Measurements from ENCODE around the gene SMG6. TPM values are rescaled to one million over a fixed set of nuclear protein-coding genes. Genes with fewer than 3 reads are reported as not detected.

Gene SMG6
- total RNA-seq, 1 donor from 2014 or later: 28.8 TPM

DNA sequence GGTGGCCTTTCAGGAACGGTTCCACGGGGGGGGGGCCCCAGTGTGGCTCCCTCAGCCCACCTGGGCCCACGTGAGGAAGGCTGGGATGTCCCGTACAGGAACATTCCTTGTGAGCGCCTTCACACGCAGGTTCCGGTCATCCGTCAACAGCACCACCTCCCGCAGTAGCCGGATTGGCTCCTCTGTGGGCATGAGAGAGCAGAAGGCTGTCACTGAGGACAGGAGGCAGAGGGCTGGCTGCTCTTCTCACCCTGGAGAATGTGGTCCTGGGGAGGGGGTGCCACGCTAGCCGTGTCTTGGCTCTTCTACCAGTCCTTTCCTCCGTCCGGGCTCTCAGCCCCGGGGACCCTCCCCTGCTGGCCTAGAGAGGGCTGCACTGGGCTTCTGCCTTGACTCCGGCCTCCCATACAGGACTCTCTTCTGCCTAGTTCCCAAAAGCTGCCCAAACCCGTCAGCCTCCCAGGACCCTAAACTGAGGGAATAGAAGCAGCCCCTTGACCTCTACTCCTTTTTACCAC lies 242.1 kb downstream of the SMG6 start:
- Histone ChIP-seq H3K27me3 (no peaks in the 10 kb centered on the region), H3K9me3 (no peaks in the 10 kb centered on the region), H3K4me3 (no peak overlapping the region), H3K36me3 (peaks cover 24% of the 10 kb centered on the region), H3K4me1 (peaks cover 63% of the 10 kb centered on the region), H3K27ac (peak overlapping the region; percentile 69)
- no peak for DNase-seq
- no peak for ATAC-seq
- intact Hi-C loops (cut with DNase I): no loop called here
- TF ChIP-seq, protein P1, sequence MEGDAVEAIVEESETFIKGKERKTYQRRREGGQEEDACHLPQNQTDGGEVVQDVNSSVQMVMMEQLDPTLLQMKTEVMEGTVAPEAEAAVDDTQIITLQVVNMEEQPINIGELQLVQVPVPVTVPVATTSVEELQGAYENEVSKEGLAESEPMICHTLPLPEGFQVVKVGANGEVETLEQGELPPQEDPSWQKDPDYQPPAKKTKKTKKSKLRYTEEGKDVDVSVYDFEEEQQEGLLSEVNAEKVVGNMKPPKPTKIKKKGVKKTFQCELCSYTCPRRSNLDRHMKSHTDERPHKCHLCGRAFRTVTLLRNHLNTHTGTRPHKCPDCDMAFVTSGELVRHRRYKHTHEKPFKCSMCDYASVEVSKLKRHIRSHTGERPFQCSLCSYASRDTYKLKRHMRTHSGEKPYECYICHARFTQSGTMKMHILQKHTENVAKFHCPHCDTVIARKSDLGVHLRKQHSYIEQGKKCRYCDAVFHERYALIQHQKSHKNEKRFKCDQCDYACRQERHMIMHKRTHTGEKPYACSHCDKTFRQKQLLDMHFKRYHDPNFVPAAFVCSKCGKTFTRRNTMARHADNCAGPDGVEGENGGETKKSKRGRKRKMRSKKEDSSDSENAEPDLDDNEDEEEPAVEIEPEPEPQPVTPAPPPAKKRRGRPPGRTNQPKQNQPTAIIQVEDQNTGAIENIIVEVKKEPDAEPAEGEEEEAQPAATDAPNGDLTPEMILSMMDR (IDR thresholded peaks at IDR 0.05): no peak

- no peaks in the 10 kb centered on the region for H3K27me3 ChIP-seq
- H3K27ac ChIP-seq: peak overlapping the region; percentile 72
- no peak for ATAC-seq
- no peak overlapping the region for H3K4me3 ChIP-seq
- peaks cover 67% of the 10 kb centered on the region for H3K4me1 ChIP-seq
- intact Hi-C loops (cut with DNase I): no loop called here
- H3K36me3 ChIP-seq: peaks cover 24% of the 10 kb centered on the region
- TF ChIP-seq, protein P1 (IDR thresholded peaks at IDR 0.05): no peak
- DNase-seq: no peak
- H3K9me3 ChIP-seq: no peaks in the 10 kb centered on the region
Observed at GRCh38 chr17:2060681-2061440, 242.7 kb downstream of the SMG6 start.

DNA sequence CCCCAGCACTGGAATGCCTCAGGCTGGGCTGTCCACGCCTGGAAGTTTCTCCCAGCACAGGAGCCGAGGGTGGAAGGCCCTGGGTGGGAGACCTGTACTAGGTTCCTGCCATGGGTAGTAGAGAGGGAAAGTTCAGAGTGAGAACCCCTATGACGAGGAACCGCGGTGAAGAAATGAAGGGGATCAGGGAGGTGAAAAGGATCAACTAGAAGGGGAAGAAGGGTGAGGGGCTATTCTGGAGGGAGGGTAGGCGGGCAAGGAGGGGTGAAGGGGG lies 243.3 kb downstream of the SMG6 start:
- H3K27me3 ChIP-seq: no peaks in the 10 kb centered on the region
- H3K4me1 ChIP-seq: peaks cover 67% of the 10 kb centered on the region
- H3K27ac ChIP-seq: peak overlapping the region; percentile 72
- TF ChIP-seq, protein P1 (IDR thresholded peaks at IDR 0.05): no peak
- H3K4me3 ChIP-seq: no peak overlapping the region
- H3K9me3 ChIP-seq: no peaks in the 10 kb centered on the region
- no peak for DNase-seq
- intact Hi-C loops (cut with DNase I): no loop called here
- H3K36me3 ChIP-seq: peaks cover 24% of the 10 kb centered on the region
- ATAC-seq: no peak

GRCh38 chr17:2059547-2060384 lies 243.8 kb downstream of the SMG6 start:
- peaks cover 63% of the 10 kb centered on the region for H3K4me1 ChIP-seq
- H3K27ac ChIP-seq: peak overlapping the region; percentile 72
- TF ChIP-seq, protein P1 (IDR thresholded peaks at IDR 0.05): no peak
- H3K9me3 ChIP-seq: no peaks in the 10 kb centered on the region
- H3K27me3 ChIP-seq: no peaks in the 10 kb centered on the region
- peaks cover 21% of the 10 kb centered on the region for H3K36me3 ChIP-seq
- no peak for DNase-seq
- intact Hi-C loops (cut with DNase I): no loop called here
- ATAC-seq: no peak
- H3K4me3 ChIP-seq: peak overlapping the region; percentile 21

- H3K27ac ChIP-seq: peak overlapping the region; percentile 72
- H3K4me1 ChIP-seq: peaks cover 63% of the 10 kb centered on the region
- H3K4me3 ChIP-seq: peak overlapping the region; percentile 21
- H3K9me3 ChIP-seq: no peaks in the 10 kb centered on the region
- H3K27me3 ChIP-seq: no peaks in the 10 kb centered on the region
- ATAC-seq (peak; percentile 77), DNase-seq (peak; percentile 93)
- intact Hi-C loops (cut with DNase I): no loop called here
- H3K36me3 ChIP-seq: peaks cover 16% of the 10 kb centered on the region
- TF ChIP-seq, protein P1 (IDR thresholded peaks at IDR 0.05): peak; percentile 73
Observed at GRCh38 chr17:2058586-2059546, 244.7 kb downstream of the SMG6 start.
